ENCODE measurements around the gene CLEC11A. TPM values are rescaled to one million over a fixed set of nuclear protein-coding genes. Genes with fewer than 3 reads are reported as not detected.
"Not testable (repeated sequence)": the region's sequence is repeated elsewhere in the genome, so short reads cannot be mapped to it uniquely, and the experiment has no call there.

The CLEC11A gene
- polyA plus RNA-seq, 1 experiment, result 43.9 TPM

- ChIA-PET POLR2A (no interaction called here), CTCF (no interaction called here)
- no peaks in the 10 kb centered on the region for H3K9me3 ChIP-seq (ENCODE audit: control insufficient read depth, insufficient read depth, low read length)
- TF ChIP-seq CTCF (IDR thresholded peaks at IDR 0.05; ENCODE audit: low read depth, low read length), result no peak
- H3K27me3 ChIP-seq (ENCODE audit: control insufficient read depth, insufficient read depth, low read length), result no peaks in the 10 kb centered on the region
- H3K27ac ChIP-seq (ENCODE audit: low read depth, low read length), result no peak overlapping the region
- no peak overlapping the region for H3K4me3 ChIP-seq (ENCODE audit: low read depth, low read length)
- DNase-seq (ENCODE audit: low read depth, low spot score), result no peak
Observed at GRCh38 chr19:50764409-50764808, 41.2 kb downstream of the CLEC11A start.

GRCh38 chr19:50766746-50767145, 43.6 kb downstream of the CLEC11A start:
- H3K9me3 ChIP-seq (ENCODE audit: control insufficient read depth, insufficient read depth, low read length); H3K4me3 ChIP-seq (ENCODE audit: low read depth, low read length); DNase-seq (ENCODE audit: low read depth, low spot score); H3K27me3 ChIP-seq (ENCODE audit: control insufficient read depth, insufficient read depth, low read length); CTCF ChIA-PET; H3K27ac ChIP-seq (ENCODE audit: low read depth, low read length): not testable (repeated sequence)
- POLR2A ChIA-PET, result interaction anchor here (0.7 kb wide), 1 partner anchor 59 kb away, joined by 3 read pairs; no protein-coding TSS in a partner anchor

- H3K27me3 ChIP-seq (ENCODE audit: control insufficient read depth, insufficient read depth, low read length); H3K9me3 ChIP-seq (ENCODE audit: control insufficient read depth, insufficient read depth, low read length); DNase-seq (ENCODE audit: low read depth, low spot score); H3K4me3 ChIP-seq (ENCODE audit: low read depth, low read length); H3K27ac ChIP-seq (ENCODE audit: low read depth, low read length): not testable (repeated sequence)
- CTCF ChIA-PET, result interaction anchor here (0.7 kb wide), 1 partner anchor 11 kb away, joined by 3 read pairs; no protein-coding TSS in a partner anchor
- POLR2A ChIA-PET, result interaction anchor here (0.7 kb wide), 1 partner anchor 60 kb away, joined by 3 read pairs; no protein-coding TSS in a partner anchor
Observed at GRCh38 chr19:50767263-50767662, 44.1 kb downstream of the CLEC11A start.

- Histone ChIP-seq H3K4me3 (ENCODE audit: low read depth, low read length) (no peak overlapping the region), H3K27ac (ENCODE audit: low read depth, low read length) (no peak overlapping the region), H3K9me3 (ENCODE audit: control insufficient read depth, insufficient read depth, low read length) (no peaks in the 10 kb centered on the region), H3K27me3 (ENCODE audit: control insufficient read depth, insufficient read depth, low read length) (no peaks in the 10 kb centered on the region)
- ChIA-PET POLR2A (no interaction called here), CTCF (no interaction called here)
- TF ChIP-seq CTCF (IDR thresholded peaks at IDR 0.05; ENCODE audit: low read depth, low read length), result no peak
- DNase-seq (ENCODE audit: low read depth, low spot score), result no peak
Observed at GRCh38 chr19:50768277-50768676, 45.1 kb downstream of the CLEC11A start.

- DNase-seq (ENCODE audit: low read depth, low spot score); H3K27me3 ChIP-seq (ENCODE audit: control insufficient read depth, insufficient read depth, low read length); H3K4me3 ChIP-seq (ENCODE audit: low read depth, low read length); H3K9me3 ChIP-seq (ENCODE audit: control insufficient read depth, insufficient read depth, low read length); H3K27ac ChIP-seq (ENCODE audit: low read depth, low read length); CTCF ChIA-PET; POLR2A ChIA-PET: not testable (repeated sequence)
Observed at GRCh38 chr19:50770164-50770563, 47.0 kb downstream of the CLEC11A start, which contains the start of gene GPR32. Gene GPR32 (plus strand): TSS chr19:50770464. CDS start chr19:50770601, 137 bp downstream.

- DNase-seq (ENCODE audit: low read depth, low spot score), result no peak
- H3K4me3 ChIP-seq (ENCODE audit: low read depth, low read length), result no peak overlapping the region
- no peak for TF ChIP-seq CTCF (IDR thresholded peaks at IDR 0.05; ENCODE audit: low read depth, low read length)
- ChIA-PET CTCF (no interaction called here), POLR2A (no interaction called here)
- H3K9me3 ChIP-seq (ENCODE audit: control insufficient read depth, insufficient read depth, low read length), result no peaks in the 10 kb centered on the region
- no peak overlapping the region for H3K27ac ChIP-seq (ENCODE audit: low read depth, low read length)
- no peaks in the 10 kb centered on the region for H3K27me3 ChIP-seq (ENCODE audit: control insufficient read depth, insufficient read depth, low read length)
Observed at GRCh38 chr19:50770888-50771287, 47.7 kb downstream of the CLEC11A start.

All from AG04450 (cell line).